NCI-H1436 treated with DMSO at 0.1 percent for 48 hours (cell line): Measurements from ENCODE around the gene P4HA3.
"Not testable (repeated sequence)": the region's sequence is repeated elsewhere in the genome, so short reads cannot be mapped to it uniquely, and the experiment has no call there.

Experiments used
- DNase-seq: peaks from one replicate; lab custom pipeline; 2025; lab: John Stamatoyannopoulos, UW

P4HA3 gene

GRCh38 chr11:74311352-74311926 lies at the start of gene P4HA3:
P4HA3 (minus strand) TSS chr11:74311640; CDS start chr11:74311611, 29 bp downstream.
- DNase-seq, result no peak

- no peak for DNase-seq
Observed at GRCh38 chr11:74357449-74357848, 46.0 kb upstream of the P4HA3 start.

- DNase-seq, result no peak
Observed at GRCh38 chr11:74355626-74356025, 44.2 kb upstream of the P4HA3 start.

GRCh38 chr11:74354036-74354435 lies 42.6 kb upstream of the P4HA3 start:
- no peak for DNase-seq

- no peak for DNase-seq
Observed at GRCh38 chr11:74347381-74347780, 35.9 kb upstream of the P4HA3 start.

- no peak for DNase-seq
Observed at GRCh38 chr11:74345420-74345819, 34.0 kb upstream of the P4HA3 start.

GRCh38 chr11:74341921-74342320 lies 30.5 kb upstream of the P4HA3 start:
- DNase-seq, result no peak

- no peak for DNase-seq
Observed at GRCh38 chr11:74339619-74340018, 28.2 kb upstream of the P4HA3 start.

- DNase-seq, result no peak
Observed at GRCh38 chr11:74338963-74339362, 27.5 kb upstream of the P4HA3 start.

GRCh38 chr11:74333193-74333592 lies 21.8 kb upstream of the P4HA3 start:
- DNase-seq, result no peak

GRCh38 chr11:74332291-74332690 lies 20.9 kb upstream of the P4HA3 start:
- no peak for DNase-seq

- not testable (repeated sequence) for DNase-seq
Observed at GRCh38 chr11:74331000-74331399, 19.6 kb upstream of the P4HA3 start.

GRCh38 chr11:74330075-74330858 lies 18.8 kb upstream of the P4HA3 start:
- DNase-seq, result no peak

GRCh38 chr11:74327076-74327475 lies 15.6 kb upstream of the P4HA3 start:
- DNase-seq, result no peak

- no peak for DNase-seq
Observed at GRCh38 chr11:74326665-74327064, 15.2 kb upstream of the P4HA3 start.

- DNase-seq, result no peak
Observed at GRCh38 chr11:74325649-74326645, 14.5 kb upstream of the P4HA3 start.

GRCh38 chr11:74322667-74323066 lies 11.2 kb upstream of the P4HA3 start:
- no peak for DNase-seq

GRCh38 chr11:74321487-74322188 lies 10.2 kb upstream of the P4HA3 start:
- no peak for DNase-seq

GRCh38 chr11:74320538-74320937 lies 9.1 kb upstream of the P4HA3 start:
- no peak for DNase-seq

GRCh38 chr11:74319139-74319816 lies 7.8 kb upstream of the P4HA3 start:
- no peak for DNase-seq

- no peak for DNase-seq
Observed at GRCh38 chr11:74318241-74318932, 6.9 kb upstream of the P4HA3 start.
